NCI-H1417 treated with DMSO at 0.1 percent for 48 hours (cell line): ENCODE data around the gene MYO1A.

ENCODE experiments used
- DNase-seq: peaks from one replicate; lab custom pipeline; 2025; lab: John Stamatoyannopoulos, UW

The MYO1A gene

GRCh38 chr12:57049890-57050289, at the start of gene MYO1A:
Gene MYO1A, minus strand, starts transcription at chr12:57050129. Its CDS starts 1,806 bp downstream, at chr12:57048323.
- no peak for DNase-seq

GRCh38 chr12:57099047-57099714, 49.3 kb upstream of the MYO1A start:
- DNase-seq: no peak

GRCh38 chr12:57098546-57098945, 48.6 kb upstream of the MYO1A start:
- no peak for DNase-seq

- DNase-seq: no peak
Observed at GRCh38 chr12:57097554-57097835, 47.6 kb upstream of the MYO1A start.

- DNase-seq: no peak
Observed at GRCh38 chr12:57096748-57097553, 47.0 kb upstream of the MYO1A start.

- DNase-seq: no peak
Observed at GRCh38 chr12:57096099-57096572, 46.2 kb upstream of the MYO1A start.

GRCh38 chr12:57095440-57095839, 45.5 kb upstream of the MYO1A start:
- no peak for DNase-seq

GRCh38 chr12:57094208-57095160, 44.6 kb upstream of the MYO1A start:
- no peak for DNase-seq

- no peak for DNase-seq
Observed at GRCh38 chr12:57093415-57094207, 43.7 kb upstream of the MYO1A start.

GRCh38 chr12:57092876-57093414, 43.0 kb upstream of the MYO1A start:
- no peak for DNase-seq

- no peak for DNase-seq
Observed at GRCh38 chr12:57092529-57092862, 42.6 kb upstream of the MYO1A start.

- no peak for DNase-seq
Observed at GRCh38 chr12:57091638-57092528, 42.0 kb upstream of the MYO1A start.

GRCh38 chr12:57090924-57091637, 41.2 kb upstream of the MYO1A start:
- DNase-seq: no peak

- no peak for DNase-seq
Observed at GRCh38 chr12:57090490-57090889, 40.6 kb upstream of the MYO1A start.

- no peak for DNase-seq
Observed at GRCh38 chr12:57089271-57090245, 39.6 kb upstream of the MYO1A start.

- peak; percentile 33 for DNase-seq
Observed at GRCh38 chr12:57088354-57089270, 38.7 kb upstream of the MYO1A start, which contains the start of gene NAB2. Gene NAB2, plus strand, starts transcription at chr12:57089114. Its CDS starts 158 bp downstream, at chr12:57089272.

- DNase-seq: no peak
Observed at GRCh38 chr12:57087691-57088353, 37.9 kb upstream of the MYO1A start.
